Stimulated activated CD4-positive, alpha-beta T cell treated with anti-CD3 and anti-CD28 coated beads, Interleukin-12 subunit alpha, Interleukin-12 subunit beta, amount 100 ng/mL, for 24 hours (primary cell): ENCODE measurements around the gene HES3.
A peak's percentile ranks its signal among the peaks of the same experiment; 100 is the strongest.
"Not testable (repeated sequence)": the region's sequence is repeated elsewhere in the genome, so short reads cannot be mapped to it uniquely, and the experiment has no call there.

ENCODE experiments used
- DNase-seq, 2 experiments: peaks; one replicate each; pipeline ENCODE4 v3.0.0-alpha.2; 2020; ENCODE audit warnings: low read depth in 2 of 2

The HES3 gene

GRCh38 chr1:6219641-6220040 is 24.3 kb upstream of the HES3 start:
- DNase-seq: not testable (repeated sequence)

DNA sequence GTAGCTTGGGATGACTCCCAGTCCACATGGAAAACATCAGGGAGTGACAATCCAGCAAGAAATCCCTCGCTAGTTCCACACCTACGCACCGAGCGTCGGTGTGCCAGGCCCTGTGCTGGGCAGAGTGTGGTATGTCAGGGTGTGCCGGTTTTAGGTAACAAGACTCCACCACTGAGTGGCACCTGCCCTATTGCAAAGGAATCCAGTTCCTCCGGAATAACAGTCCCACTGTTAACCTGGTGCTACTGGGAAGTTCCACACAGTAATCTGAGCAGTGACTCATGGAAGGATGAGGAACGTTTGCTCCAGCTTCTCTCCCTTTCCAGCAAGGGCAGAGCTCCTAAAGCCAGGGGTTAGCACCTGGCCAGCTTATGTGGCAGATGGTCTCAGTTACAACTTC is 23.7 kb upstream of the HES3 start:
- no peak for DNase-seq

DNA sequence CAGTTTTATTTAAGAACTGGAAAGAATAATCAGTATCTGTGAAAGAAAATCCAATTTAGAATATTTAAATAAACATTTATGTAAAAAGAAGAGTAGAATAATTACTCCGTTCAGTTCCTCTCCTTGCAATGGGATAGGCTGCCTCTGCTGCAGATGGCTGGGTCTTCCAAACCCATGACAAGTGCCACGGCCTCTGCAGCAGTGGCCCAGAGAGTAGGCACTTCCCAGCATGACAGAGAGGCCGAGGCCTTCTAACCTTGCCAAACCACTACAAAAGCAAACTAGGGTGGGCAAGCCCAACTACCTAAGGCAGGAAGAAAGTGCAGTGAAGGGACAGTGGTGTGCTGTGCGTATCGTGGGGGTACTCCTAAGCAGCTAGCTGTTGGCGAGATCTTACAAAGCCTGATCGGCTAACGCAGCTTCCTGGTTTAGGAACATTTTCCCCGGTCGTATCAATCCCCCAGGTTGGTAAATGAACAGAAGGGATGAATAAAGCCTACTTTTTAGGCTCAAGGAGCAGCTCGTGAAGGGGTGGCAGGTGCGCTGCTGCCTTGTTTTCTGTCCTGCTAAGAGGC is 22.7 kb upstream of the HES3 start:
- no peak for DNase-seq

GRCh38 chr1:6222636-6223035 is 21.3 kb upstream of the HES3 start:
- no peak for DNase-seq

DNA sequence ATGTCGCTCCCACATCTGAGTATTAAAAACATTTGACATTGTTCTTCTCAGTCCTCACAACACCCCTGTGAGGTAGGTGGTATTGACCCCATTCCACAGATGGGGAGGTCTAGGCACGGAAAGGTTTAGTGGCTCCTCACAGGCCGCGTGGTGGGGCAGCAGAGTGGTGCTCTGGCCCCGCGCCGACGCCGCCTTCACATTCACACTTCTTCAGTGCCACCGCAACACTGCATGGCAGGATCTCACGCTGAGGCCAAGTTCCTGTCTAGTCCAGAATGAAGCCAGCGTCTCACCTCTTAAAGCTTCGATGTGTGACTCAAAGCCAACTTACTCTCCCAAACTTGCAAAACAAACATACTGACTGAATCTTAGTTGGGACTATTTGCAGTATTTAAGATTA is 20.4 kb upstream of the HES3 start:
- no peak for DNase-seq

DNA sequence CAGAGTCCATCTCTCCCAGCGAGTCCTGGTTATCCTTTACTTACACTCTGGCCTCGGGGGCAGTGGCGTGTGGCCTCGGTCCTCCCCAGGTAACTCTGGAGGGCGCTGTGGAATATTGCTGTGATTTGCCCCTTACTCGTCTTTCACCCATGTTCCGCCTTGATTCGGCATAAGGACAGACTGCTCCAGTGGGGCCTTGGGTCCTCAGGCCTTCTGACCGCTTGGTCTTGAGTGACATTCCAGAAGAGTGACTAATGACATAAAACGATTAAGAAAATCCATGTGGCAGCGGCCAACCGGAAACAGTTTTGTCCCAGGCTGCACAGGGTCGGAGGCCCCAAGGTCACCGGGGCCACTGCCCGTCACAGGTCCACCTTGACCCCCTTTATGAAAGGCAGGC is 19.3 kb upstream of the HES3 start:
- DNase-seq: no peak

DNA sequence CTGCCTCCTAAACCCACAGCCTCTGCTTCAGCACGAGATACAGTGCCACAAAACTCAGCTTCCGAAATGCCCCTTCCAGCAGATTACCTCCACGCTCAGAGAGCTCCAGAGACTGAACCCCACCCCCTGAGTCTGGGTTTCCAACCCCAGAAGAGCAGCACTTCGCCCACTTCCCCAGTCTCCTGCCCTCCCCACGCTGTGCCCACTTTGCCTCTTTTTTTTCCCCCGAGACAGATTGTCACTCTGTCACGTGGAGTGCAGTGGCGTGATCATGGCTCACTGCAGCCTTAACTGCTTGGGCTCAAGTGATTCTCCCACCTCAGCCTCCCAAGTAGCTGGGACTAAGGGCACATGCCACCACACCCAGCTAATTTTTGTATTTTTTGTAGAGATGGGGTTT is 18.3 kb upstream of the HES3 start:
- no peak for DNase-seq

DNA sequence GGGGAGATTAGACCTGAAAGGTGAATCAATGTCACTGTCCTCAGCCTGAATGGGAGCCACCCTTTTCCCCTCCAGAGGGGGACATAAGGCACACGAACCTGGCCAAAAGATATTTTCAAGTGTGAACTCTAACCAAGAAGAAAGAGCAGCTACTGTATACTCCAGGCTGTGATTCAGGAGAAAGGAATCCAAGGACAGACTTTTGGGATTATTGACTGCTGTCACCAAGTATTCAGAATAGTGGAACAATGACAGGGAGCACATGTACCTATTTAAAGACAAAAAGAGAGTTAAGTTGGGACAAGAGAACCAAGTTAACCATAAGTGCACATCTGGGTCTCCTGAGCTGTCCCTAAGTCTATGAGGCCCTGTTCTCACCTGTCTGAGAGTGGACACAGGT is 10.6 kb upstream of the HES3 start:
- DNase-seq: no peak

DNA sequence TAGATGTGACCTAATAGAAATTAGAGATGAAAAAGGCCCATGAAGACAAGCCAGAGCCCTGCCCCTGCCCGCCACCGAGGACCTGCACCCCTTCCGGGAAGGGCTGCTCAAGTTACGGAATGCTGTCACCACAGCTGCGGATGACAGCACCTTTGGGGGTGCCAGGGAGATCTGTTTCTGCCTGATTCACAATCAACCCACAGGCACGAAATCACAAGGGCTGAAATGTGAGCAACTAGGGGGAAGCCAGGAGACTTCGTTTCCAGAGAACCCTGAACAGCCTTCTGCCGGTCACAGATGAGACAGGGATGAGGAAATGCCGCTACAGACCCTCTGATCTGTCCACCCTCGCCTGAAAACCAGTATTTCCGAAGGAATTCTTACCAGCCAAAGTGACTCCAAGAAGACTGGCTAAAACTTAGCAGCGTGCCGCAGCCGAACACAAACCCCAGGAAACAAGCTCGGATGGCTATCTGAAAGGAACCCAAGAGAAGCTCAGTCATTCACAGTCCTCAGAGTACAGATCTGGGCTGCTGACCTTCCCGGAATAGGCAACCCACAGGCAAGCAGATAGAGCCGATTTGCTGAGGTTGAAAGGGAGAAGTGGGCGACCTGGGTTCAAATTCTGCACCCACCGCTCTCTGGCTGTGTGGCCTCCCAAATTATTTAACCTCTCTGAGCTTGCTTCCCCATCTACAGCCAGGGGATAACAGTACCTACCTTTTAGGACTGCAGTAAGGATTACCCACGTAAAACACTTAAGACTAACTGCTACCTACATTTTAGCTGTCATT is 9.3 kb upstream of the HES3 start:
- DNase-seq: no peak

DNA sequence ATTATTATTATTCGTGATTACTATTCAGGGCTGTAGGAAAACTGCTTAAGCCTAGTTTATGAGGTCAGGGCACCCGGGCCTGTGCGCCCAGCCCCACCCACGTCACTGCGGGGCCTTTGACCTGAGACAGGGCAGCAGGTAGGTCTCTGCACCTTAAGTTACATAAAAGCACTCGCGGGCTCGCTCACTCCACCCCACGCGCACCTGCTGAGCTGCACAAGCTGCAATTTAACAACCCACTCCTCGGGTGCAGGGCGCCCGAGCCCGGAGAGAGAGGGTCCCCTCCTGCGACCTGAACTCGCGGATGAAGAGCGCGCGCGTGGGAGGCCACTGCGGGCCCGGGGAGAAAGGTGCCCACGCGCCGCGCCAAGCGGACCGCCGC is 8.7 kb upstream of the HES3 start:
- no peak for DNase-seq

DNA sequence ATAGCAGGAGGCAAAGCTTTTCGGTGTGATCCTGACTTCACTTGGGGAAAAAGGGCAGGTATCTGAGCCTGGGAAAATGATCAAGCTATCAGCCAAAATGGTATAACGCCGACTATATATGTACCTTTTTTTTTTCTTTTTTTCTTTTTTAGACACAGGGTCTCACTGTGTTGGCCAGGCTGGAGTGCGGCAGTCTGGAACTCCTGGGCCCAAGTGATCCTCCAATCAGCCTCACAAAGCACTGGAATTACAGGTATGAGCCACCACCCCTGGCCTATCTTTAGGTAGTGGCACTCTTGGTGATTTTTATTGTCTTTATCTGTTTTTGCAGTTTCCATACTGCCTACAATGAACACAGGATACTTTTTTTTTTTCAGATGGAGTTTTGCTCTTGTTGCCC is 6.9 kb upstream of the HES3 start:
- DNase-seq: no peak

DNA sequence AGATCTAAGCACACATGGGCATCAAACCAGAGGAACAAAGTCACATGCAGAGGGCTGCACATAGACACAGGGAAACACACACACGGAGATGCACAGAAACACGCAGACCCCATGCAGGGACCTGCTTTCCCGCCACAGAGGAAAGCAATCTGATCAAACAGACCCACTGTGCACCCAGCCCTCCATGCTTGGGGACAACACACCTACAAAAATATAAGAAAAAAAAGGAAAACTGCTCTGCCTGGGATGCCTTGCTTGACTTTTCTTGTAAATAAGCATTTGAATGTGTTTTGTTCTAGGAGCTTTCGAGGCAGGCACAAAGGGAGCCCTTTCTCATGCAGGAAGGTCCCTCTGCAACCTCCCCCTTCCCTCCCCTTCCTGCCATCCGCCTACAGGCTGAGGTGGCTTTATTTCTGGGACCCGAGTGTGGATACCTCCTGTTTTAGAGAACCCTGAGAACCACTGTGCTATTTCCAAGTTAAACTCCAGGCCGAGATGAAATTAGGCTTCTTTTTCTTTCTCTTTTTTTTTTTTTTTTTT is 4.7 kb upstream of the HES3 start:
- DNase-seq: no peak

GRCh38 chr1:6239950-6240768 is 3.8 kb upstream of the HES3 start:
- DNase-seq: no peak

DNA sequence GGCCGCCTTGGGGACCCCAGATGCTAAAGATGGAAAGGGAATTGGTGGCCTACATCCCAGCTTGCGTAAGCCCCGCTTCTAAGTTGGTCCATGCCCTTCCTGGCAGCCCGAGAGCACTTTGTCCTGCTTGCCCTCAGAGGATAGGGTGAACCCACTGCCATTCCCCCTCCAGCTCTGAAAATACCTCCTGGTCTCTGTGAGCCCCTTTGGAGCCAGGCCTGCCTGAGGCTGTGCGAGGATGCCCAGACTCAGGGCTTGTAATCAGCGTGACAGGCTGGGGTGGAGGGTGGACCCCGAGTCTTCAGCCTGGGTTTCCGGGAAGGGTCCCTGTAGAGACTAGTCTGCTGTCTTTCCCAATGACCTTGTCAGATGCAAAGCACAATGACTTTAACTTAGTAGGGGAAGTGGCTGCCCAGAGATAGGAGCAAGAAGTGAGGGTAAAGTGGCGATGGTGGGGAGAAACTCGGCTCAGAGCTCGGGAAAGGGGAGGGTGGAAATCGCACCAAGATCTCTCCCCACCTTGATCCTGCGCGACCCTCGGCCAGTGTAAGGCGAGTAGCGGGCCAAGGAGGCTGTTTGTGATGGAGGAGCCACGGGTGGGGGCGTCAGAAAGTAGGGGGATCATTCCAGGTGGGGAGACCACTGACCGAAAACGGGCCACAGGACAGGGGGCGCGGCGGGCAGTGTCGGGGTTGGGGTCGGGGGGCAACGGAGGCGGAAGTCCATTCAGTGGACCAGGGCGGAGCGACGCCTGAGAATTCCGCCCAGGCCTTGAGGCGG is 2.7 kb upstream of the HES3 start:
- DNase-seq: no peak

DNA sequence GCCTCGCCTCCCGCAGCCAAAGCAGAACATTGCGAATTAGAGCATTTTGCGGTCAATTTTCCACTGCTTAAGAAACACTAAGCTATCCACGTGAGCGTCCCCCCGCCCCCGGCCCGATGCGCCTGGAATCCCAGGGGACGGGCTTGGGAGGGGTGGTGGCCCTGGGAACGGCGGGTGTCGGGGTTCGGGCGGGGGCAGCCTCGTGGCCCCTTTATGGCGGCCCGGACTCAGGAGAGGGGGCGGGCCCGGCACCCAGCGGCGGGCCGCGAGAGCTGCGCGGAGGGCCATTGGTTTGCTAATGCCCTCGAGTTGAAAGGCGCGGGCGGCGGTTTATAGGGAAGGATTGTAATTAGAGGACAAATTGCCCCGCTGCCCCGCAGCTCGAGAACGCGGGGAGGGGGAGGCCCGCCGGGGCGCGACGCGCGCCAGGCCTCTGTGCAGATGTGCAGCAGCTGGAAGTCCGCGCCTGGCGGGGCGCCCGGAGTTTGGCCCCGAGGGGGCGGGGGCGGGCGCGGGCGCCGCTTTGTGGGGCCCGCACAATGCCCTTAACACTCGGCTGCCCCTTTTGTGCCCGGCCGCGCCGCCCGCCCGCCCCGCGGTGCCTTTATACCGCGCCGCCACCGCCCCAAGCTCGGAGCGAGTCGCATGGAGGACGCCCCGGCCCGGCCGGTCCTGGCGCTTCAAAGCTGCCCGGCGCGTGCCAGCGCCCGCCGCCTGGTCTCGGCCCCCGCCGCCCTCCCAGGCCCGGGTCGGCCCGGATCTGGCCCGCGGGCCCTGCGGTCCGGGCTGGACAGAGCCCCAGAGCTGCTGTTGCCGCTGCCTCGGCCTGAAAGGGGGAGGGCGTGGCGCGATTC is 1.9 kb upstream of the HES3 start:
- DNase-seq: no peak

DNA sequence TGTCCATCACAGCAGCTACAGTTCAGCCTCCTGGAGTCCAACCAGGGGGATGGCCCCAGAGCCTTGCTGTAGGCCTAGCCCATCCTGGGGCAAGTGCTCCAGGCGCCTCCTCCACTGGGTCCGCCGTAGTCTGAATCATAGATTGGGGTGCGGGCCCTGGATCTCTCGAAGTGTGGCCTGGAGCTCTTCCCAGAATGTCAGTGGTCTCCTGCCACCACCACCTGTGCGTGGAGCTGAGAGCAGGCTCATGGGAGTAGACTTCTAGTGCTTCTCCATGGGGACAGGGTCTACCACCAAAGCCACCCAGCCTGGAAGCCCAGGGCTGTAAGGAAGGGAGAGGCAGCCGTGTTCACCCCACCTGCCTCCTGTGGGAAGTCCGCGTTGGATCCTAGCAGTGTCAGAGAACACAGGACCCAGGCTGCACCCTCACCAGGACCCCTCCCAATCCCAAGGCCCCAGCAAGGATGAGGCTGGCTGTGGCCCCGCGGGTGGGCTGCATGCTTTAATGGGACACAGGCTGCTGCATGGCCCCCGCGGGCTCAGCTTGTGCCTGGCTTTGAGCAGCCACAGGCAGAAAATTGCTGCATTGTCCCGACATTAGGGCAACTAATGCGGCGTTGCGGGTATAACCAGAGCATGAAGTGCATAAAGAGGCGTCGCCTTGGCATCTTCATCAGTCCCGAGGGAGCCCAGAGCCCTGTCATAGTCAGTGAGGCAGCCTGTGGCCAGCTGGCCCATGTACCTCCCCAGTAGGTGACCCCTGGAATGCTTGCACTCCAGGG is 735 bp upstream of the HES3 start:
- DNase-seq: no peak

GRCh38 chr1:6244401-6245049 is 546 bp downstream of the HES3 start:
- no peak for DNase-seq

- peak; percentile 39 to 71 for DNase-seq
Observed at GRCh38 chr1:6245086-6245868, 1.3 kb downstream of the HES3 start.
